ENCODE data around the gene PRKAR1B.

Gene PRKAR1B

DNA sequence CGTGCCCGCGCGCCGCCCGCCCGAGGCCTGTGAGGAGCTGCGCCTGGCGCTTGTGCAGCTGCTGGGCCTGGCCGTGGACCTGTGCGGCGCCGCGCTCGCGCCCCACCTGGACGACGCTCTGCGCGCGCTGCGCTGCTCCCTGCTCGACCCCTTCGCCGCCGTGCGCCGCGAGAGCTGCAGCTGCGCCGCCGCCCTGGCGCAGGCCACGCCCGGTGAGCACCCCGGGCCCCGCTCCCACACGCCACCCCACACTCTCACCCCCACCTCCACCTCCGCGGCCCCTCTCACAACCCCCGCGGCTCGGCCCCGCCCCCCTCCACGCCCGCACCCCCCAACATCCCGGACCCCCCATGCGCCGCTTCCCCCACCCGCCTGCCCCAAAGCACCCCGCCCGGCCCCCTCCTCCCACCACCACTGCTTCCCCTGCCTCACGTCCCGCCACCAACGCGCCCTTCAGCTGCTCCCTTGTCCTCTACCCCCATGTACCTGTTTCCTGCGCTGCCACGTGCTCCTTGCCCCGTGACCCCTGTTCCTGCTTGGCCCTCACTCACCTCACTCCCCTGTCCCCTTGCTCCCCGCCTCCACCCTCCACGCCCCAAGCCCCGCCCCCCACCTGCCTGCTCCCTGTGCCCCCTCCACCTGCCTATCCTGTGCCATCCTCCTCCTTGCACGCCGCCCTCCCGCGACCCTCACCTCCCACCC, at the start of gene PRKAR1B:
PRKAR1B (minus strand) TSS at position 178 of the 702 bp plus-strand sequence. CDS start 15,776 bp downstream, outside the sequence.
- FAIRE-seq (no peak), DNase-seq (ENCODE audit: insufficient read length, low spot score) (peak; percentile 75)

DNA sequence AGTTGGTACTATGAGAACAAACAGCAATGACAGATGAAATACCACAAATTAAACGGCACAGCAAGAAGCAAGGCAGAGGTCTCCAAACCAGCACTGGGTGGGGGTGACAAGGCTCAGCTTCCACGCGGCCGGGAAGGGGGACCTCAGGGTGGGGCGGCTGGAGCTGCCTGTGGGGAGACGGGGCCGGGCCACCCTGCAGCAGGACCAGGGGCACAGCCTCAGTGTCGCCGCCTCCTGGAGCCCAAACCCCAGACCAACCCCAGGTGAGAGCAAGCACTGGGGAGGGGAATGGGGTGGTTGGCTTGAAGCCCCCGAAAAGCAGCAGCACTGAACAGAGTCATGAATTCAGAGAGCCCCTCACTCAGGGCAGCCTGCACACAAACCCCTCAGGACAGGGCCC, 49.3 kb upstream of the PRKAR1B start:
- FAIRE-seq (no peak), DNase-seq (ENCODE audit: insufficient read length, low spot score) (no peak)

DNA sequence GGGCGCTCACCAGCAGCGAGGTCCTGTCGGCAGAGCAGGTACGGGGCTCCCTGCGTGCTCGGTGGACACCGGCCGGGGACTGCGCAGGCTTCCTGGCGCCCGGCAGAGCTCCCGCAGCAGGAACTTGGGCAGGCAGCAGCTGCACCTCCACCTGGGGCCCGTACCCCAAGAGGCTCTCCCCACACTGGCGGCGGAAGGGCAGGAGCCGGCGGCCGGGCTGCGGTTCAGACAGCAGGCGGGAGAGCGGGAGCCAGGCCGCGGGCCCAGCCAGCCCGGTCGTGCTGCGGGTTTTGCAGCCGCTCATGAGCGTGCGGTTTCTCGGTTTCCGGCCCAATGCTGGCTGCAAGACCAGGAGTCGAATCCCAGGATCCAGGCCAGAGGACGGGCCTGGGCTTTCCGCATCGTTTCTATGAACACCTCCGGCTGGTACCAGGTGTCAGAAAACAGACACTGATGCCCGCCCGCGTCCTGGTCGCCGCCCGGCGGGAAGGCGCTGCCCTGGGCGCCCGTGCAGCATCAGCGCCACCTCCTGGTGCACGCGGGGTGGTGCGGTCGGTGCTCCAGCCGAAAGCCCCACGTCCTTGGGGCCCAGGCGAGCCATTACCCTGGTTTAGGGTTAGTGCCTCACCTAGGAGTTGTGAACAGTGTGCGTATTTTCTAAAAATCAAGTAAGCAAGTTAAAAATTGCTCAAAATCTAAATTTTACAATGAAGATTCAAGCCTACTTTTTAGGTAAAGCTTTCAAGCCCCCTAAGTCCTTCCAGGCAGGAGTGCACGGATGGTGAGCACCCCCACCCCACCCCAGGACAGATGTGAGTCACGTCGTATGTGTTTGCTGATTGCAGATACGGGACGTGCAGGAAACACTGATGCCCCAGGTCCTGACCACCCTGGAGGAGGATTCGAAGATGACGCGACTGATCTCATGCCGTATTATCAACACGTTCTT, 47.4 kb upstream of the PRKAR1B start:
- FAIRE-seq (no peak), DNase-seq (ENCODE audit: insufficient read length, low spot score) (peak; percentile 72)

DNA sequence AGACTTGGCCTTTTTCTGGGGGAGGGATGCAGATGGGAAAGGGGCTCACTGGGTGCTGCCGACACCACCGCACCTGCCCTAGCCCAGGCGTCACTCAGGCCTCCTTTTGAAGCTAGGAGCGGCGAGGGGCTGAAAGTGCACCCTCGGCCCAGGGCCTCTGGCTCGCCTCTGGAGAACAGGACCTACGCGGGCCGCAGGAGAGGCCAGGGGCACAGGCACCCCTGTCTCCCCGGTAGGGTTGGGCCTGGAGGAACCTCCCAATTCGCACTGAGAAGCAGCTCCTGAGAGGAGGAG, 46.5 kb upstream of the PRKAR1B start:
- FAIRE-seq (no peak), DNase-seq (ENCODE audit: insufficient read length, low spot score) (no peak)

DNA sequence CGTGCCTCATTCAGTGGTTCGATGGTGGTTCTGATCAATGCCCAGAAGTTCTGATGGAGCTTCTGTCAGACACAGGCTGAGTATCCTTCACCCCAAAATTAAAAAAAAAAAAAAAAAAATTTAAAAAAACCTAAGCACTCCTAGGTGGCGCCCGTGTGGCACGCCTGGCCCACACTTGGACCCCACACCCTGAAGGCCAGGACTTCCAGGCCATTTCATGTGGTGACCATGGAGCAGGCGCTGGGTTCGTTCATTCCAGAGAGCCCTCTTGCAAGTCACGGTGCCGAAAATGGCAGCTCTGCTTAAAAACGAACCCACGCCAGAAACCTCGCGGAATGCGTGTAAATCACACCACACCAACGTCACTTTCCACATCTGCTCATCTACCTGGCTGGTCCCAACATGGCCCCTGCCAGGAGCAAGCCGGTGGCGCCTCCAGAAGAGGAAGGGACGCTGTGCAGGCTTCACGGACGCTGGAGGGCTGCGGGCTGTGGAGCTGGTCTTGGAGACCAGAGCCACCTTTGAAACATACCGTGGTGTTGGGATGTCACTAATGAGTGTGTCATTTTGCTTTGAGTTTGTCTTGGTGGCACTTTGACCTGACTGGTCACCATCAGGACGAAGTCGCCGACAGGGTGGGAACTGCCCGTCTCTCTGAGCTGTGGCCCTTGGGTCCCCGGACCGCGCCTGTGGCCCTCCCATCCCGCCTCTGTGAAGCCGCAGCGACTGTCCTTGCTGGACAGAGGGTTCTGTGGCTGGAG, 46.0 kb upstream of the PRKAR1B start:
- no peak for FAIRE-seq

DNA sequence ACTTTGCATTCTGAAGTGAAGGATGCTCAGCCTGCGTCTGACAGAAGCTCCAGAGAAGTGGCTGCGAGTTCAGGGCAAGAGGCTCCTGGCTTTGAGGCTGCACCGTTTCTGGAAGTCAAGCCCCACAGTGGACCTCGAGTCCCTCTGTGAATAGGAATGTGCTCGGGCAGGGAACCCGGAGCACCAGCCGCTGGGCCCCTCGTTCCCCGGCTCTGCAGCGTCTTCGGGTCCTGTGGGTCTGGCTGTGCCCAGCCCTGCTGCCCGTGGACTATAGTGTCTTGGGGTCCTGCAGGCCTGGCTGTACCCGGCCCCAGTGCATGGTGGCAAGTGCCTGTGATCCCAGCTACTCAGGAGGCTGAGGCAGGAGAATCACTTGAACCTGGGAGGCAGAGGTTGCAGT, 45.3 kb upstream of the PRKAR1B start:
- DNase-seq (ENCODE audit: insufficient read length, low spot score) (no peak), FAIRE-seq (no peak)

More for the DNA sequence above, 46.0 kb upstream of the PRKAR1B start:
- DNase-seq (ENCODE audit: insufficient read length, low spot score) = no peak

DNA sequence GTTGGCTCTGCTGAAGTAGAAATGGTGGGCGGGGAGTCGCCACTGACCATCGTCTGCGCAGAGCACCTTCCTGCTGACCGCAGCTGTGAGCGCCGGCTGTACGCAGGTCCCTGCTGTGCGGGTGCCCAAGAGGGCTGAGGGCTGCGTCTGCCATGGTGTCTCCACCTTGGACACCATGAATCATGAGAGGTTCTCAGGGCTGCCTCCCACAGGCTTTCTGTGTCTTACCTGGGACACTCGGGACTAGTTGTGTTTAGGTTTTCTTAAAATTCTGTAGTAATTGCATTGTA, 44.9 kb upstream of the PRKAR1B start:
- DNase-seq (ENCODE audit: insufficient read length, low spot score) (no peak), FAIRE-seq (no peak)

DNA sequence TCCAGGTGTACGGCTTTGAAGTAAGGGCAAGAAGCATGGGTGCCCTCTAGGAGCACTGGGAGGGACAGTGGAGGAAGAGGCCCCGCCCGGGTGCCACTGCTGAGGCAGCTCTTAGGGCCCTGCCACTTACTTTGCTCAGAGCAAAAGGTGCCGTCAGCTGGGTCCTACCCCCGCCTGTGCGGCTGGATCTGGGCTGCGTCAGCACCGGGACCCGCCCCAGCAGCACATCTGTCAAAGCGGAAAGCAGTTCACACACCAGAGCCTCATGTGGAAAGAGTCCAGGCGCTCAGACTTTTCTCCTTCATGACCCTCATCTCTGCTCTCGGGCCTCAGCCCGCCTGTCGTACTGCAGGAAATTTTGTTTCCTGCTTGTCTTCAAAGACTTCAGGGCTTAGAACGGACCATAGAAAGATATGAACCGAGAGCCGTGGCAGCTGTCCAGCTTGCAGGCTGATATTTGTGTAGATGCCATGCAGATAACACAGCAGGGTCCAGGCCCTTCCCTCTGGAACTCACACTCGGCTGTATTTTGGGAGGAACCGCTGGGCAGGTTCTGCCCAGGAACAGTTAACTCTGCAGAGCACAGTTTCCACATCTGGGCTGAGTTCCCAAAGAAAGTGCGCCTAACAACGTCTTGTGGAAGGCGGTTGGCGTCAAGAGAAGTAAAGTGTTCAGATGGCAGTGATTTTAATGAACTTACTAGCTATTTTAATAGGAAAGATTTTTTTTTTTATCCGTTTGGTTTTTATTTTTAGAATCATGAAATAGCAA, 44.3 kb upstream of the PRKAR1B start:
- DNase-seq (ENCODE audit: insufficient read length, low spot score) = no peak
- FAIRE-seq = no peak

DNA sequence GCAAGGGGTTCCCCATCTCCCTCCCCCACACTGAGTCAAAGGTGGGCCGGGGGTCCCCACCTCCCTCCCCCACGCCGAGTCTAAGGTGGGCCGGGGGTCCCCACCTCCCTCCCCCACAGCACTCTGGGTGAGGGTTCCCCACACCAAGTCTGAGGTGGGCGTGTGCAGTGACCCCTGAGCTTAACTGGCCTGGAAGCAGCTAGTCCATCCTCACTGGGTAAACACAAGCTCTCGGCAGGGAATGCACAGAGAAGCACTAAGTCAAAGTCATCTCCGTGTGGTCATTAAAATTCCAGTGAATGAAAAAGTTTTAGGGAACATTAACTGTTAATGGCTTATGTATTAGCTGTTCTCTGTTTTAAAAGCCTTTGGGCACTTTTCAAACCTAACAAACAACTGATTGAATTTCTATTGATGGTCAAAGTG, 43.7 kb upstream of the PRKAR1B start:
- FAIRE-seq (no peak), DNase-seq (ENCODE audit: insufficient read length, low spot score) (no peak)

DNA sequence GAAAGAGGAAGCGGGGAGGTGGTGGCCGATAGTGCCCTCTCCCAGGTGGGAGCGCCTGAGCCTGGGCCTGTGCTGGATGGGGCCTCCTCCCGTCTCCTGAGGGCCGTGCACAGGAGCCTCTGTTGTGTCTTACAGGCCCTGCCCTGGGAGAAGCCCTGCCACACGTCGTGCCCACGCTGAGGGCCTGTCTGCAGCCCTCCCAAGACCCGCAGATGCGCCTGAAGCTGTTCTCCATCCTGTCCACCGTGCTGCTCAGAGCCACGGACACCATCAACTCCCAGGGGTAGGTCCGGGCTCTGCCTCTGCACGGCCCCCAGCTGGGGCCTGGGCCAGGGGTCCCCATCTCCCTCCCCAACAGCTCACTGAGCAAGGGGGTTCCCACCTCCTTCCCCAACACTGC, 43.3 kb upstream of the PRKAR1B start:
- FAIRE-seq (no peak), DNase-seq (ENCODE audit: insufficient read length, low spot score) (no peak)

DNA sequence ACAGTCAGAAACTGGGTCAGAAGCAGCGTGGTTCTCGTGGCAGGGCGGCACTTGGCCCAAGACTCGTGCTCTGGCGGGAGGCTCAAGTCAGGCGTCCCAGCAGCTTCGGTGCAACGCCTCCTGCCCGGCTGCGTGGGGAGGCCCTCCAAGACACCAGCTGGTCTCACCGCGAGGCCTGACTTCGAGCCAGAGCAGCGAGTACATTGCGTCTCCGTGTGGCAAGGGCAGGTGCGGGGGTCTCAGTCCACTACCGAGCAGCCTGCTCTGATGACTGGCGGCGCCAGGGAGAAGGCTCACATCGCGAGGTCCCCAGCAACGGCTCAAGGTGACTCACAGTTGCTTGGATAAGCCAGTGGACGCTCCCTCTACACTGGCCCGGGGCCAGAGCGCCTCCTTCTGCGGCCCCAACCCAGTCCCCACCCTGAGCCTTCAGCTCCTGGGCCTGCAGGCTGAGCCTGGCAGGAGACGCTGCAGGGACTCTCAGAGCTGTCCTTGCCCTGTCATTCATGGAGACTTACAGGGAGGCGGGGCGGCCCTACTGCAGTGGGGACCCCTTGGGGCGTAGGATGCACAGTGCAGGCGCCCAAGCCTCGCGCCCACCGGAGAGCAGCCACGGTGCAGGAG, 41.9 kb upstream of the PRKAR1B start:
- FAIRE-seq = no peak
- no peak for DNase-seq (ENCODE audit: insufficient read length, low spot score)

DNA sequence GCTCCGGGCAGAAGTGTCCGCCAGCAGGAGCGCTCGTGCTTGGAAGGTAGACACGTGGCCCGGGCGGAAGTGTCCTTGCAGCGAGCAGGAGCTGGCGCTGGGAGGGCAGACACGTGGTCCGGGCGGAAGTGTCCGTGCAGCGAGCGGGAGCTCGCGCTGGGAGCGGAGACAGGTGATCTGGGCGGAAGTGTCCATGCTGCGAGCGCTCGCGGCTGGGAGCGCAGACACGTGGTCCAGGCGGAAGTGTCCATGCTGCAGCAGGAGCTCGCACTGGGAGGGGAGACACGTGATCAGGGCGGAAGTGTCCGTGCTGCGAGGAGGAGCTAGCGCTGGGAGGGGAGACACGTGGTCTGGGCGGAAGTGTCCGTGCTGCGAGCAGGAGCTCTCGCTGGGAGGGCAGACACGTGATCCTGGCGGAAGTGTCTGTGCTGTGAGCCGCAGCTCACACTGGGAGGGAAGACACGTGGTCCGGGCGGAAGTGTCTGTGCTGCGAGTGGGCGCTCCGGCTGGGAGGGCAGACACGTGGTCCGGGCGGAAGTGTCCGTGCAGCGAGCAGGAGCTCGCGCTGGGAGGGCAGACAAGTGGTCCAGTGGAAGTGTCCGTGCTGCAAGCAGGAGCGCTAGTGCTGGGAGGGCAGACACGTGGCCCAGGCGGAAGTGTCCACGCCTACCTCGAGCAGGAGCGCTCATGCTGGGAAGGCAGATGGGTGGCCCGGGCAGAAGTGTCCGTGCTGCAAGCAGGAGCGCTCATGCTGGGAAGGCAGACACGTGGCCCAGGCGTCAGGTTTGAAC, 41.1 kb upstream of the PRKAR1B start:
- FAIRE-seq = no peak

DNA sequence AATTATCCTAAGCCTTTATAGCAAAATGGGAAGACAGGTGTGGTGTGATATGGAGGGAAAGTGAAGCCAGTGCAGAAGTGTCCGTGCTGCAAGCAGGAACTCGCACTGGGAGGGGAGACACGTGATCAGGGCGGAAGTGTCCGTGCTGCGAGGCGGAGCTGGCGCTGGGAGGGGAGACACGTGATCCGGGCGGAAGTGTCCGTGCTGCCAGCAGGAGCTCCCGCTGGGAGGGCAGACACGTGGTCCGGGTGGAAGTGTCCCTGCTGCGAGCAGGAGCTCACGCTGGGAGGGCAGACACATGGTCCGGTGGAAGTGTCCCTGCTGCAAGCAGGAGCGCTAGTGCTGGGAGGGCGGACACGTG, 40.5 kb upstream of the PRKAR1B start:
- FAIRE-seq (no peak), DNase-seq (ENCODE audit: insufficient read length, low spot score) (no peak)

More for the DNA sequence above, 41.1 kb upstream of the PRKAR1B start:
- DNase-seq (ENCODE audit: insufficient read length, low spot score) = no peak

DNA sequence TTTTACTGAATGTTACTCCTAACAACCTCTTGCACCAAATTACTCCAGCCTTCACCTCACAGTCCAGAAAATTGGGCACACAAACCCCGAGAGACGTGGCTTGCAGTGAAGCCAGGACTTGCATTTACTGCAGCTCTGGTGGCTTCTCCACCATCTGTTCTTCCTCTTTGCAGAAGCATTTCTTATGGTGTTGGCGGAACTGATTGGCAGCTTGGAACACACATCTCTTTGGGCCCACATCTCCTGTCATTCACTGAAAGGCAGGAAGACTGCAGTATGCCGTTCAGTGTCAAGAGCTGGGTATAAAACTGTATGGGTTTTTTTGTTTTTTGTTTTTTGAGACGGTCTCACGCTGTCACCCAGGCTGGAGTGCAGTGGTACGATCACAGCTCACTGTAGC, 38.3 kb upstream of the PRKAR1B start:
- no peak for FAIRE-seq

DNA sequence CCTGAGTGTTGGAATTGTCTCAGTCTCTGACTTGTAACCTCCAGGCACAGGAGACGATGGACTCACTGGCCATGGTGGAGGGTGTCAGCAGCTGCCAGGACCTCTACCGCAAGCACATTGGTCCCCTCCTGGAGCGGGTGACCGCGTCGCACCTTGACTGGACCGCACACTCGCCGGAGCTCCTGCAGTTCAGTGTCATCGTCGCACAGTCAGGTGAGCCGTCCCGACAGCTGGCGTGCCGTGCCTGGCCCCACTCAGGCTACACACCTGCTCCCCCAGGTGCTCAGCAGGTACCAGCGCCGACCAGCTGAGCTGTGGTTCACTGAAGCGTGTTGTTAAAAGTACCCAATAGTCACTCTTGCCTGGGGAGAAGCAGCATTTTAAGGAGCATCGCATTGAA, 36.7 kb upstream of the PRKAR1B start:
- no peak for FAIRE-seq
- no peak for DNase-seq (ENCODE audit: insufficient read length, low spot score)

More for the DNA sequence above, 38.3 kb upstream of the PRKAR1B start:
- DNase-seq (ENCODE audit: insufficient read length, low spot score) = no peak

DNA sequence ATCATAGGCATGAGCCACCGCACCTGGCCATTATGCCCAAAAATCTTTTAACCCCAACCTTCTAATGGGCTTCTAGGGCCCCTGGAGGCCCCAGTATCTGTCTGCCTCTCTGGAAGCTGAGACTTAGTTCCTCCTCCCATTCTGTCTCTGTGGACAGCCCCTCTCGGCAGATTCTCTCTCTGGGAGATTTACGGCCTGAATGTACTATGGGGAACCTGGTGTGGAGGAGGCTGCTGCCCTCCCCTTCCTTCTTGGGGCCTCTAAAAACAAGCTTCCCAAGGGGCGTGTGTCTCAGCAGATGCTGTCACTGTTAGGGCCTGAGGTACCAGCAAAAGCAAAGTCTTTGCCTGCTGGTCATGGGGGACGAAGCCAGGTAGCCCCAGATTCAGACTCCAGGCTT, 35.8 kb upstream of the PRKAR1B start:
- DNase-seq (ENCODE audit: insufficient read length, low spot score) = no peak
- no peak for FAIRE-seq

DNA sequence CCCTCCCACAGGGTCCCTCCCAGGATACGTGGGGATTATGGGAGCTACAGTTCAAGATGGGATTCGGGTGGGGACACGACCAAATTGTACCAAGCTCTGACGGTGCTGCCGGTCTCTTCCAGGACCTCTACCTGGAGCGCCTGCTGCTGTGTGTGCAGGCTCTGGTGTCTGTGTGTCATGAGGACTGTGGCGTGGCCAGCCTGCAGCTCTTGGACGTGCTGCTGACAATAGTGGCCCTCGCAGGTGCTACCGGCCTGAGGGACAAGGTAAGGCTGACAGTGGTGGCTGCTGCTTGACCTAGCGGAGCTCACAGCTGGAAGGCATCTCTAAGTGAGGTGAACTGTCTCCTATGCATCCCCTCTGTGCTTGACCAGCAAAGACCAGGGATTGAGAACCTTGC, 34.5 kb upstream of the PRKAR1B start:
- DNase-seq (ENCODE audit: insufficient read length, low spot score) = no peak
- no peak for FAIRE-seq

DNA sequence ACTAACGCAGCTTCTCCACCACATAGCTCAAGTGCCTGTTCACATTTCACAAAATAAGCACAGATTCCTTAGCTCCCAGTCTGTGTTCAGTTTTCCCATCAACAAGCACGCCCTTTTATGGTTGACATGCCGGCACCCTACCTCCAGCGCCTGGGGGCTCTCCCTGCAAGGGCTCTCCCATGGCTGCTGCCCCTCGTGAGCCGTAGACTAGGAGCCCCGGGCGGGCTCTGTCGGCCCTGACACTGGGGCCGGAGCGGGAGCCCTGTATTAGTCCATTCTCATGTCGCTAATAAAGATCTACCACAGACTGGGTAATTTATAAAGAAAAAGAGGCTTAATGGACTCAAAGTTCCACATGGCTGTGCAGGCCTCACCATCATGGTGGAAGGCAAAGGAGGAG, 34.0 kb upstream of the PRKAR1B start:
- DNase-seq (ENCODE audit: insufficient read length, low spot score) = no peak
- FAIRE-seq = no peak

DNA sequence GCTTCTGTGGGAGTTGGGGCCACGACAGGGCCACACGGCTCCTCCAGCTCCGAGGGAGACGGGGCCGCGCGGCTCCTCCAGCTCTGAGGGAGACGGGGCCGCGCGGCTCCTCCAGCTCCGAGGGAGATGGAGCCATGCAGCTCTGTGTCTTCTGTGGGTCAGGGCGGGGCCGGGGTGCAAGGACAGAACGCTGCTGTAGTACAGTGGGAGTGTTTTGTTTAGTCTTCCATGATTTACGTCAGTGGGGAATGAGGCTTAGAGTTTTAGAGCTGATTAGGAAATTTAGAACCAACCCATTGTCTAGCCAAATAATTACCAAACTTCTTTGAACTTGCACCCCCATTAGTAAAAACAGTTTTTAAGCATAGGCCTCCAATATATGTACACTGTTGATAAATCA, 32.9 kb upstream of the PRKAR1B start:
- no peak for DNase-seq (ENCODE audit: insufficient read length, low spot score)
- FAIRE-seq = no peak

DNA sequence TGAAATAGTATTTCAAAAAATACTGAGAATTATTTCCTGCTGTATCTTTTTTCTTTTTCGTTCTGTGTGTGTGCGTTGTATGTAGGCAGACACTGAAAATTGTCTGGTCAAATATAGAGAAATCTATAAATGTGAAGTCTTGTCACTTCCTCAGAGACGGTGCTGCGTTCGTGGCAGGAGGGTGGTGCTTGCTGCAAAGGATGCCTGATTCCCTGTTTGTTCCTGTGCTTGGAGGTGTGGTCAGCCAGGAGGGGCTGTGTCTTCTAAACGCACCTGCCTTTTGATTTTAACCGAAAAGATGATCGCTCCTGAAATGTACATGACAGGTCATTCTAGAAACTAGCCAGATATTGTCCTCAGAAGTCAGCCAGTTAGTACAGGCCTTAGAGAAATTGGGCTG, 32.5 kb upstream of the PRKAR1B start:
- DNase-seq (ENCODE audit: insufficient read length, low spot score) (no peak), FAIRE-seq (no peak)
